Effector memory CD8-positive, alpha-beta T cell (primary cell): ENCODE results near the gene NELFB.

Experiments
- ATAC-seq: fragments of 150-1000 bp; cut with Tn5 transposase; replicated peaks from 2 replicates; pipeline ENCODE4 v1.10.0; 2021; ENCODE audit warnings: mild to moderate bottlenecking, moderate library complexity
- DNase-seq, 3 experiments: peaks; one replicate each; pipeline ENCODE4 v3.0.0; 2021
- H3K27ac Mint-ChIP-seq, 2 donors: one replicate each; pipeline ENCODE4 v1.8.0; 2022; ENCODE audit warnings: mild to moderate bottlenecking in 2 of 2, mixed read lengths in 2 of 2, moderate library complexity in 2 of 2
- H3K27me3 Mint-ChIP-seq, 2 donors: one replicate each; pipeline ENCODE4 v1.8.0; 2022; ENCODE audit warnings: mixed read lengths in 2 of 2
- H3K36me3 Mint-ChIP-seq: one replicate; pipeline ENCODE4 v1.8.0; 2022; ENCODE audit warnings: mild to moderate bottlenecking, moderate library complexity, mixed read lengths; ENCODE audit not compliant: insufficient read depth
- H3K4me1 Mint-ChIP-seq, 2 donors: one replicate each; pipeline ENCODE4 v1.8.0; 2022; ENCODE audit warnings: low read depth in 2 of 2, mixed read lengths in 2 of 2
- H3K4me3 Mint-ChIP-seq, 2 donors: one replicate each; pipeline ENCODE4 v1.8.0; 2022; ENCODE audit warnings: mild to moderate bottlenecking in 2 of 2, mixed read lengths in 2 of 2, moderate library complexity in 2 of 2
- H3K9me3 Mint-ChIP-seq, 2 donors: one replicate each; pipeline ENCODE4 v1.8.0; 2022; ENCODE audit warnings: mixed read lengths in 2 of 2

Gene NELFB

GRCh38 chr9:137296670-137297664 lies 41.8 kb downstream of the NELFB start:
- Mint-ChIP-seq H3K9me3 (no peaks in the 10 kb centered on the region), H3K27me3 (peaks cover 24 to 56% of the 10 kb centered on the region in 2 donors), H3K27ac (no peak overlapping the region), H3K36me3 (no peaks in the 10 kb centered on the region), H3K4me1 (peaks cover 3 to 10% of the 10 kb centered on the region in 2 donors), H3K4me3 (peak overlapping the region; percentile 63 to 73)
- DNase-seq (no peak), ATAC-seq (no peak)

DNA sequence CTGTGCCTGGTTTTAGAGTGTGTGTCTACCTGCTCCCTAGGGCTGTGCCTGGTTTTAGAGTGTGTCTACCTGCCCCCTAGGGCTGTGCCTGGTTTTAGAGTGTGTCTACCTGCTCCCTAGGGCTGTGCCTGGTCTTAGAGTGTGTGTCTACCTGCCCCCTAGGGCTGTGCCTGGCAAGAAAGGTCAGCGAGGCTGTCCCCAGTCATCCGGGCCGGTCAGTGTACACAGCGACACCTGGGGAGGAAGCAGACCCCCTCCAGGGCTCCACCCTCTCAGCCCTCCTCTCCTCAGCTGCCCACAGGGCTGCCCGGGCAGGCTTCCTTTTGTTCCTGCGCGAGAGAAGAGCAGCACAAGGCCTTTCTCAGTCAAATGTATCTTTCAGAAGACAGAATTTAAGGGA lies 42.8 kb downstream of the NELFB start:
- peaks cover 23 to 54% of the 10 kb centered on the region in 2 donors for H3K27me3 Mint-ChIP-seq

DNA sequence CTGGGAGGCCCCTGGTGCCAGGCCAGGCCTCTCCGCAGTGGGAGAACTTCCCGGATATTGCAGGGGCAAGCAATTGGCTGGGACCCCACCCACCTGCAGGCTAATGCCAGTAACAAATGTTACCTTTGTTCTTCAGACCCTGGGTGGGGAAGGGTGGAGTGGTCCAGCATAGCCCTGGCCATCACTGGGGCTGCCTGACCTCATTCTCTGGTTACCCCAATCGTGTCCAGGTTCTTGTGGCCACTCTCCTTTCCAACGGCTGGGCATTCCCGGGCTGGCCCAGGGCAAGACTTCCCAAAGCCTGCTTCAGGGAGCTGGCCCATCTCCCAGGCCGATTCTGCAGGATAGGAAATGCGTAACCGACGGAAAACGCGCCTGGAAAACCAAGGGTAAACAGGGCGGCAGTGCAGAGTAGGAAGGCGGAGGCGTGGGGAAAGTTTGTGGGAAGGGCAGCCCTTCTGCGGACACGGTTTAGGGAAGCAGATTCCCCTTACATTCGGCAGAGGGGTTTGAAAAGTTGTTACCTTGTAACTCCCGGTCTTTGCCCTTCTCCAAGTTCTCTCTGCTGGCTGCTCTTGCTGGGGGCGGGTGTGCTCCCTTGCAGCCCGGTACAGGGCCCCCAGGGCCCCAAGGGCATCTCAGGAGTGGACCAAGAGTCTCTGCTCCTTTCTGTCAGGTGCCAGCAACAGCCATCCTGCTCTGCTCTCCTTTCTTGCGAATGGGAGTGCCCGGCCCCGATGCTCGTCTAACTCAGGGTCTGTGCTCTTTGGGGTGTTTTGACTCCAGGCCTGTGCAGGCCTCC lies 43.5 kb downstream of the NELFB start:
- H3K36me3 Mint-ChIP-seq: peaks cover 5% of the 10 kb centered on the region
- no peak overlapping the region for H3K4me3 Mint-ChIP-seq
- H3K27me3 Mint-ChIP-seq: peaks cover 17 to 48% of the 10 kb centered on the region in 2 donors
- no peak overlapping the region for H3K27ac Mint-ChIP-seq
- H3K4me1 Mint-ChIP-seq: peaks cover 3 to 10% of the 10 kb centered on the region in 2 donors
- DNase-seq: no peak
- no peak for ATAC-seq
- no peaks in the 10 kb centered on the region for H3K9me3 Mint-ChIP-seq

More for the DNA sequence above, 42.8 kb downstream of the NELFB start:
- H3K9me3 Mint-ChIP-seq: no peaks in the 10 kb centered on the region
- H3K4me1 Mint-ChIP-seq: peaks cover 3 to 10% of the 10 kb centered on the region in 2 donors
- DNase-seq: no peak
- no peak overlapping the region for H3K4me3 Mint-ChIP-seq
- H3K36me3 Mint-ChIP-seq: no peaks in the 10 kb centered on the region
- no peak overlapping the region for H3K27ac Mint-ChIP-seq
- ATAC-seq: no peak

- no peak overlapping the region for H3K27ac Mint-ChIP-seq
- H3K9me3 Mint-ChIP-seq: no peaks in the 10 kb centered on the region
- DNase-seq: no peak
- peaks cover 3 to 10% of the 10 kb centered on the region in 2 donors for H3K4me1 Mint-ChIP-seq
- H3K27me3 Mint-ChIP-seq: peaks cover 13 to 42% of the 10 kb centered on the region in 2 donors
- peaks cover 5% of the 10 kb centered on the region for H3K36me3 Mint-ChIP-seq
- no peak overlapping the region for H3K4me3 Mint-ChIP-seq
- no peak for ATAC-seq
Measured at GRCh38 chr9:137299203-137299565, 44.1 kb downstream of the NELFB start.

DNA sequence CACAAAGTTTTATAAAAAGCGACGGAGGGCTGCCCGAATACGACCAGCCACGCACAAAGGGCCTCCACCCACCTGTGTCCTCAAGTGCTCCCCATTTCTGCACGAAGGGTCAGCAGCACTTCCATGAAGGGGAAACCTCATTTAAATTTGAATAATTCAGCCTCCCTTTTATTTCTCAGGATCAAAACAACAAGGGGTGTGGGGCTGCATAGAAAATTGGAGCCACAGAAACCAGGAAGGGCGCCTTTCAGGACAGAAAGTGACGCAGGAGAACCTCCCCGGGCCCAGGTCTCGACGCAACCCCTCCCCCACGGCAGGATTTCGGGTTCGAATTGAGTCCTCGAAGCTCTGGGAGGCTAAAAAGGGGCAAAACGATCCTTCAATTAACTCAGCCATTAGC lies 44.8 kb downstream of the NELFB start:
- H3K27me3 Mint-ChIP-seq: peaks cover 13 to 34% of the 10 kb centered on the region in 2 donors
- ATAC-seq (no peak), DNase-seq (no peak)
- no peaks in the 10 kb centered on the region for H3K9me3 Mint-ChIP-seq
- peaks cover 5% of the 10 kb centered on the region for H3K36me3 Mint-ChIP-seq
- peak overlapping the region; percentile 38 to 58 for H3K4me3 Mint-ChIP-seq
- peaks cover 3 to 10% of the 10 kb centered on the region in 2 donors for H3K4me1 Mint-ChIP-seq
- H3K27ac Mint-ChIP-seq: no peak overlapping the region

- H3K4me1 Mint-ChIP-seq: peaks cover 3 to 12% of the 10 kb centered on the region in 2 donors
- no peak overlapping the region for H3K27ac Mint-ChIP-seq
- ATAC-seq (no peak), DNase-seq (no peak)
- H3K27me3 Mint-ChIP-seq: peaks cover 13 to 34% of the 10 kb centered on the region in 2 donors
- H3K36me3 Mint-ChIP-seq: peaks cover 5% of the 10 kb centered on the region
- H3K4me3 Mint-ChIP-seq: peak overlapping the region; percentile 65 to 74
- no peaks in the 10 kb centered on the region for H3K9me3 Mint-ChIP-seq
Measured at GRCh38 chr9:137300567-137301080, 45.5 kb downstream of the NELFB start.

DNA sequence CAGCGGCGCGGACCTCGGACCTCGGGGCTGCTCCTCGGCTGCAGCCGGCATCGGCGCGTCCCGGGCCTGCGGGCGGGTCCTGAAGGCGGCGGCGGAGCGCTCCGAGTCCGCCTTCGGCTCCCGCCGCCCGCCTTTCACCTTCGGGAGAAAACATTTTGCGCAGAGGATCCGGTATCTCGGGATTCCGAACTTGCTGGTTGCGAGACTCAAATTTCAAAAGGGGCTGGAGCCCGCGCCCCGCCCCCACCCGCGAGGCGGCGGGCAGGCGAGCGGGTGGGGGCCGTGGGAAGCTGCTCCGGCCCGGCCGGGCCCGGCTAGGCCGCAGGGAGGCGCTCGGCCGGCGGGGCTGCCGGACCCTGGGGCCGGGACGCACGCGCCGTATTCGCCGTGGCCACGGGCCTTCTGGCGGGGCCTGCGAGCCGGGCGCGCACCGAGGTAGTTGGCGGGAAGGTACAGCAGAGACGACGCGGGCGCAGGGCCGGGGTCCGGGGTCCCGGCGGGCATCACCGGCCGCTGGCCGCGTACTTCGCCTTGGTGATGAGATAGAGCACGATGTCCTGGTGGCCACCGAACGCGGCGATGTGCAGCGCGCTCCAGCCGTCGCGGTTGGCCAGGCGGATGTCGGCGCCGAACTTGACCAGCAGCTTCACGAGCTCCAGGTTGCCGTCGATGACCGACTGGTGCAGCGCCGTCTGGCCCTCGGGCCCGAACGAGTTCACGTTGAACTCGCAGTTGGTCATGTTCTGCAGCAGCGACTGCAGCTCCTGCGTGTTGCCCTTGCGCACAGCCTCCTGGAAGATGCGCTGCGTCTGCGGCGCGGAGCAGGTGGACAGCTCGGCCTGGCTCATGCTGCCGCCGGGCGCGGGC lies 46.2 kb downstream of the NELFB start:
- Mint-ChIP-seq H3K27ac (no peak overlapping the region), H3K36me3 (peaks cover 5% of the 10 kb centered on the region), H3K4me1 (peaks cover 3 to 11% of the 10 kb centered on the region in 2 donors), H3K27me3 (peaks cover 12 to 31% of the 10 kb centered on the region in 2 donors), H3K9me3 (no peaks in the 10 kb centered on the region), H3K4me3 (peak overlapping the region; percentile 65 to 74)
- DNase-seq (no peak), ATAC-seq (peak; percentile 13)

- Mint-ChIP-seq H3K4me1 (peaks cover 3 to 7% of the 10 kb centered on the region in 2 donors), H3K27ac (no peak within 1 kb of the TSS), H3K9me3 (no peaks in the 10 kb centered on the region), H3K36me3 (peaks cover 5% of the 10 kb centered on the region), H3K27me3 (peaks cover 4 to 24% of the 10 kb centered on the region in 2 donors), H3K4me3 (peak within 1 kb of the TSS; percentile 57 to 65)
- DNase-seq (peak; percentile 72 to 86 (median 82)), ATAC-seq (peak; percentile 89)
Measured at GRCh38 chr9:137302118-137302448, 47.0 kb downstream of the NELFB start, which contains the start of gene NRARP. NRARP (minus strand) TSS chr9:137302271; CDS start chr9:137301928, 343 bp downstream.

DNA sequence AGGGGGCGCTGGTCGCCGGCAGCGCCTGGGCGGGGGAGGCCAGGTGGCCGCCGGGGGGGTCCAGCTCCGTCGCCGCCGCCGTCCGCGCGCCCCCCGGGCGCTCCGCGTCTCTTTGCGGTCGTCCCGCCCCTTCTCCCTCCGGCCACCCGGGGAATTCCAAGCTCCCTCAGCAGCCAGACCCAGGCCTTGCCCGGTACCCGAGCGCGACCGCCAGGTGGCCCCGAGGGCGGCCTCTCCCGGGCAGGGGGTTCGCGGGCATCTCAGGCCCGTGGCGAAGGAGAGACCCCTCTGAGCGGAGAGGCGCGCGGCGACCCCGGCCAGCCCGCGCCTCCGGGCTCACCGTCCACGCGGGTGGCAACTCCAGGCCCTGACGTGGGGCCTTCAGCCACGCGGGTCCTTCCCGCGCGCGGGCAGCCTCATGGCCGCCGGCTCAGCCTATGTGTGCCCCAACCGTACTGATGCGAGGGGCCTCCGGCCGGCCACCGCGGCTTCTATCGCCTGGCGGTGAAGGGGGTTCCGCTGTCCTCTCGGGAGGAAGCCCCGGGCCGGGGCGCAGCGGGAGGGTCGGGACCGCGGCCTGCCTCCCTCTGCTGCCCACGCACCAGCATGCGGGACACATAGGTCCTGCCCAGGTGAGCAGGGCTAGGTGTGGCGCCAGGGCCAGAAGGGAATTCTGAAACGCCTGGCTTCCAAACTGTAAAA lies 47.5 kb downstream of the NELFB start:
- peak; percentile 42 for ATAC-seq
- no peaks in the 10 kb centered on the region for H3K9me3 Mint-ChIP-seq
- H3K27me3 Mint-ChIP-seq: peaks cover 0 to 18% of the 10 kb centered on the region in 2 donors
- peaks cover 3 to 8% of the 10 kb centered on the region in 2 donors for H3K4me1 Mint-ChIP-seq
- no peak overlapping the region for H3K27ac Mint-ChIP-seq
- DNase-seq: no peak
- peaks cover 5% of the 10 kb centered on the region for H3K36me3 Mint-ChIP-seq
- no peak overlapping the region for H3K4me3 Mint-ChIP-seq

DNA sequence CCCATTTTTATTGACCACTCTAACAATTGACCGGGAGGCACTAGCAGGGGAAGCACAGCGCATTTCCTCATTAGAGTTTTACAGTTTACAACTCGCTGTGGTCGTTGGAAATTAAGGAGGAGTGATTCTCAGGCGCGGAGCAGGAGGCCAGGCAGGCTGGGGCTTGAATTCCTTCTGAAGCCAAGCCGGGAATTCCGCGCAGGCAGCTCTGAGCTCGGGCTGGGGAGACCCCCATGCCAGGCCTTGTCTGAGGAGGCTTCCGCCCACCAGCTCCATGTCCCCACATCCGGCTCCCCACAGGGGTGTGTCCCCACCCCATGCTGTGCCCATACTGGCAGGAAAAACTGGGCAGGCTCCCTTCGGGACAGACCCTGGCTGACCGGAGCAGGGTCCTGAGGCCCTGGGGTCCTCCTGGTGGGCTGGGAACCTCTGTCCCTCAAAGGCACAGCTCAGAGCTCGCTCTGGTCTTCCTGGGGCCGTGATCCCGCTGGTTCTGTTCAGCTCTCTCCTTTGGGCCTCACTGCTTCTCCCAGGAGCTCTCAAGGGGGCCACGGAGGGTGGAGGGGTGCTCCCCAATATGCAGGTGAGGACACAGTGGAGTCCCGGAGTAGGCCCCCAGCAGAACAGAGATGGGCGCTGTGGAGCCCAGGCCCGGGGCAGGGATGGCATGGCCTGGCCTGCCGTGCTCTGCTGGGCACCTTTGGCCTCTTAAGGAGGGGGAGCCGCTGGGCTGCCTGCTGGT lies 48.2 kb downstream of the NELFB start:
- Mint-ChIP-seq H3K4me3 (peak overlapping the region; percentile 31), H3K27me3 (peaks cover 0 to 11% of the 10 kb centered on the region in 2 donors), H3K27ac (peak overlapping the region in 1 of 2 donors; percentile 46), H3K9me3 (no peaks in the 10 kb centered on the region), H3K4me1 (peaks cover 3 to 8% of the 10 kb centered on the region in 2 donors), H3K36me3 (peaks cover 5% of the 10 kb centered on the region)
- ATAC-seq (no peak), DNase-seq (no peak)

DNA sequence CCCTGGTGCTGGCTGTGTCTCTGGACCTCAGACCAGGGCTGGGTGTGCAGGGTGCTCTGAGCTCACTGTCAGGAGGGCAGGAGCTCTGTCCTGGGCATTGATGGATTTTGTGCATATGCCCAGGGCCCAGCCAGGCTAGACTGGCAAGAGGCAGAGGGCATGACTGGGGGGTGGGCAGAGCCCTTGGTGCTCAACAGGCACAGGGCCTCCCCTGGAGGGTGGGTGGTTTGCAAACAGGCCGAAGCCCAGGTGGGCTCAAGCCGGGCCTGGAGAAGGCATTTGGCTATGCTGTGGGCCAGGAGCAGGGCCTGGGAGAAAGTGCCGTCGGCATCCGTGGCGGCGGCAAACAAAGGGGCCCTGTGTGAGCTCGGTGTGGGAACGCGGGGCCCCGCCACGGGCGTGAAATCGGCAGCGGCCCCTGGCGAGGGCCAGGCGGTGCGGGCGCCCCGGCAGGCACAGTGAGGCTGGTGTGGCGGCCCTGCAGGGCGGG lies 48.8 kb downstream of the NELFB start:
- no peak overlapping the region for H3K4me3 Mint-ChIP-seq
- H3K9me3 Mint-ChIP-seq: no peaks in the 10 kb centered on the region
- peak overlapping the region in 1 of 2 donors; percentile 46 for H3K27ac Mint-ChIP-seq
- DNase-seq (no peak), ATAC-seq (no peak)
- H3K36me3 Mint-ChIP-seq: peaks cover 5% of the 10 kb centered on the region
- H3K4me1 Mint-ChIP-seq: peaks cover 3 to 8% of the 10 kb centered on the region in 2 donors
- H3K27me3 Mint-ChIP-seq: peaks cover 0 to 5% of the 10 kb centered on the region in 2 donors
